HG02938 (cell line): ENCODE results near the gene TIAL1.
"Not testable (repeated sequence)": the region's sequence is repeated elsewhere in the genome, so short reads cannot be mapped to it uniquely, and the experiment has no call there.

ENCODE experiments used
- ATAC-seq: cut with Tn5 transposase; IDR thresholded peaks from one replicate; pipeline ENCODE4 v1.9.1; 2021; ENCODE audit warnings: mild to moderate bottlenecking, moderate library complexity; ENCODE audit not compliant: unreplicated experiment

Gene TIAL1

GRCh38 chr10:119533473-119533872 lies 63.3 kb downstream of the TIAL1 start:
- no peak for ATAC-seq

- ATAC-seq = not testable (repeated sequence)
Observed at GRCh38 chr10:119532791-119533190, 64.0 kb downstream of the TIAL1 start.

DNA sequence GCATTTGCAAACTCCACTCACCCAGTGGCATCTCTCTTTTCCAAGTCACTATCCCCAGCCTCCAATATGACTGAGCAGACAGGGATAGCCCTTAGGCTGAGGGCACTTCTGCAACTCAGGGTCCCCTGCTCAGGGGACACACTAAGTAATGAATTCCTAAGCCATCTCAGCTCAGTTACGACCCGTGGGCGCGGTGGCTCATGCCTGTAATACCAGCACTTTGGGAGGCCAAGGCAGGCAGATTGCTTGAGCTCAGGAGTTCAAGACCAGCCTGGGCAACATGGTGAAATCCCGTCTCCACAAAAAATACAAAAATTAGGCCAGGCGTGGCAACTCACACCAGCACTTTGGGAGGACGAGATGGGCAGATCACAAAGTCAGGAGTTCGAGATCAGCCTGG lies 64.5 kb downstream of the TIAL1 start:
- ATAC-seq = not testable (repeated sequence)

GRCh38 chr10:119531067-119531466 lies 65.7 kb downstream of the TIAL1 start:
- ATAC-seq = no peak

DNA sequence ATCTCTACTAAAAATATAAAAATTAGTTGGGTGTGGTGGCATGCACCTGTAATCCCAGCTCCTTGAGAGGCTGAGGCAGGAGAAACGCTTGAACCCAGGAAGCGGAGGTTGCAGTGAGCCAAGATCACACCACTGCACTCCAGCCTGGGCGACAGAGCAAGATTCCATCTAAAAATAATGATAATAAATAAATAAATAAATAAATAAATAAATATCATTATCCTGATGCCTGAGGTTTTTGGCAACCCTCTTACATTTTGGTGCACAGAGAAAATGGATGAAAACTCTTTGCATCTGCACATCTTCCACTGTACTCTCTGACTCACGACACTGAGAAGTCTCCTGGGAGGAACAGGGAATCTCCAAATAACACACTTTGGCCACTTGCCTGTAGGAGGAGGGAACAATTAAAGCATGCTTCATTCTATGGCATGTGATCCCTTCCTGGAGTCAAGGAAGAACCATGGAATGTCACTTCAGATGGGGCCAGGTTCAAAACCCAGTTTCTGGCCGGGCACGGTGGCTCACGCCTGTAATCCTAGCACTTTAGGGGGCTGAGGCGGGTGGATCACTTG lies 68.0 kb downstream of the TIAL1 start:
- not testable (repeated sequence) for ATAC-seq

- no peak for ATAC-seq
Observed at GRCh38 chr10:119526621-119527592, 69.9 kb downstream of the TIAL1 start.

GRCh38 chr10:119526149-119526548 lies 70.6 kb downstream of the TIAL1 start:
- no peak for ATAC-seq

GRCh38 chr10:119525116-119525515 lies 71.6 kb downstream of the TIAL1 start:
- no peak for ATAC-seq

DNA sequence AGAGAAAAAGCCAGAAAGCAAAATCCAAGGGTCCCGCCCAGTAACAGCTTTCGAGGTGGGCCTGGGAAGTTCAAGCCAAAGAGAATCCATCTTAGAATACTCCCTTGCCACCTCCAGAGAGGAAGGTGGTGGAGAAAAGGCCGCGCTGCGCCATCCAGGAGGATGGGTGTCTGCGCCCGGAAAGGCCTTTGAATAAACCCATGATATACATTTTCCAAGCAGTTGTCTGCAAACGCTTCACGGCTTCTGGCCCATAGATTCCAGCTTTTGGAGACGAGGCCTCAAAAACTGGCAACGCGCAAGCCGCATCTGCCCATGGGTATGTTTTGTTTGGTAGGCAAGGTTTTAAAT lies 72.1 kb downstream of the TIAL1 start:
- no peak for ATAC-seq

GRCh38 chr10:119523895-119524719 lies 72.7 kb downstream of the TIAL1 start:
- no peak for ATAC-seq
